ENCODE data around the gene AFG3L2. TPM values are rescaled to one million over a fixed set of nuclear protein-coding genes. Genes with fewer than 3 reads are reported as not detected.
A peak's percentile ranks its signal among the peaks of the same experiment; 100 is the strongest.

AFG3L2 gene
- total and polyA plus RNA-seq, 2 of the 13 experiments (the other 11 are each of a cell fraction or from before 2014, with no cell fraction given), result 28.6 to 86.9 TPM

GRCh38 chr18:12327510-12328178, 49.4 kb downstream of the AFG3L2 start:
- peak; percentile 95 for ATAC-seq
- no TSS peak for BruUV-seq (replicated peaks)
- no peak overlapping the region for H3K27ac ChIP-seq (ENCODE audit: extremely low read length, insufficient read depth, low read length)
- H3K36me3 ChIP-seq (replicated peaks in 1 of 2; ENCODE audit: control insufficient read depth in 1 of 2, insufficient read depth in 2 of 2, low read length in 2 of 2), result peaks cover 19 to 47% of the 10 kb centered on the region in 2 experiments; a peak in 4 of 5 replicates
- no peak overlapping the region for H3K4me2 ChIP-seq (ENCODE audit: low read depth, low read length)
- H3K79me2 ChIP-seq (ENCODE audit: insufficient read depth, low read length), result no peaks in the 10 kb centered on the region
- no peak overlapping the region for H2AFZ ChIP-seq (ENCODE audit: low read length)
- ChIA-PET CTCF (ENCODE audit: low intra/inter-chr PET ratio, low total read pairs) (interaction anchor here (1.1 to 1.3 kb wide), 2 partner anchors 56 to 333 kb away, joined by 3 to 5 read pairs; no protein-coding TSS in a partner anchor), POLR2A (interaction anchor here (0.8 to 1.2 kb wide), 2 partner anchors 48 to 50 kb away, joined by 3 to 4 read pairs; partner anchors contain the start of gene AFG3L2)
- FAIRE-seq, result peak; percentile 32
- no peaks in the 10 kb centered on the region; the same call in 1 of the 2 replicates for H3K4me1 ChIP-seq (ENCODE audit: insufficient read depth, low read length)
- intact Hi-C loops (cut with micrococcal nuclease; ENCODE audit: unreplicated experiment), result loop anchor here (5.0 kb wide), 1 partner anchor 330 kb away; the partner anchor contains the start of gene SPIRE1
- no peak overlapping the region for H3K9ac ChIP-seq (ENCODE audit: insufficient read depth, low read depth, low read length)
- H3K27me3 ChIP-seq (ENCODE audit: control insufficient read depth in 1 of 2, insufficient read depth in 2 of 2, low read length in 2 of 2), result no peaks in the 10 kb centered on the region
- H3K9me3 ChIP-seq (ENCODE audit: low read length), result no peaks in the 10 kb centered on the region
- 80% methylated on average over 6 of the region's 11 CpGs for WGBS (ENCODE audit: low lambda C conversion rate)
- no peak overlapping the region for H3K4me3 ChIP-seq (replicated peaks in 1 of 3; ENCODE audit: insufficient read depth in 1 of 3, low read depth in 2 of 3, low read length in 3 of 3)
- in situ Hi-C loops (cut with HindIII; ENCODE audit: extremely low pct_ligation_motif_present, low pct_unique_long_range_greater_than_20kb), result no loop called here
- DNase-seq (ENCODE audit: low spot score), result peak; percentile 69
- H4K20me1 ChIP-seq (ENCODE audit: insufficient read depth, low read length), result peaks cover 14% of the 10 kb centered on the region; the same call in 1 of the 2 replicates
- TF ChIP-seq ZNF704 (CRISPR knock-in tag; IDR thresholded peaks at IDR 0.05; ENCODE audit: borderline replicate concordance) (no peak), HMGXB4 (CRISPR knock-in tag; IDR thresholded peaks at IDR 0.05; ENCODE audit: borderline replicate concordance in 1 of 2, low read depth in 1 of 2) (peak; percentile 24 to 39; a peak in 2 of 4 replicates), ZNF280B (CRISPR knock-in tag; IDR thresholded peaks at IDR 0.05; ENCODE audit: borderline replicate concordance) (0 out of 2 replicates have a peak, but pooled peaks have one; percentile 27), RAD21 (CRISPR knock-in tag; IDR thresholded peaks at IDR 0.05) (peak; percentile 64; the same call in 1 of the 2 replicates), TAF15 (IDR thresholded peaks at IDR 0.05; ENCODE audit: low read depth, low read length, poor library complexity, severe bottlenecking) (no peak), ASH2L (IDR thresholded peaks at IDR 0.05; ENCODE audit: insufficient read length, low read depth, low read length) (peak; percentile 34), BRD4 (CRISPR knock-in tag; IDR thresholded peaks at IDR 0.05) (no peak), TFAP4 (IDR thresholded peaks at IDR 0.05; ENCODE audit: borderline replicate concordance, low read depth) (peak; percentile 77; the same call in 1 of the 2 replicates), DNMT1 (CRISPR knock-in tag; IDR thresholded peaks at IDR 0.05) (no peak), XRCC5 (optimal IDR thresholded peaks at IDR 0.05; ENCODE audit: low read length) (peak; percentile 80)

All from HepG2 (cell line).